ENCODE measurements around the gene EYA2.
A peak's percentile ranks its signal among the peaks of the same experiment; 100 is the strongest.
"Not testable (repeated sequence)": the region's sequence is repeated elsewhere in the genome, so short reads cannot be mapped to it uniquely, and the experiment has no call there.

The EYA2 gene, protein sequence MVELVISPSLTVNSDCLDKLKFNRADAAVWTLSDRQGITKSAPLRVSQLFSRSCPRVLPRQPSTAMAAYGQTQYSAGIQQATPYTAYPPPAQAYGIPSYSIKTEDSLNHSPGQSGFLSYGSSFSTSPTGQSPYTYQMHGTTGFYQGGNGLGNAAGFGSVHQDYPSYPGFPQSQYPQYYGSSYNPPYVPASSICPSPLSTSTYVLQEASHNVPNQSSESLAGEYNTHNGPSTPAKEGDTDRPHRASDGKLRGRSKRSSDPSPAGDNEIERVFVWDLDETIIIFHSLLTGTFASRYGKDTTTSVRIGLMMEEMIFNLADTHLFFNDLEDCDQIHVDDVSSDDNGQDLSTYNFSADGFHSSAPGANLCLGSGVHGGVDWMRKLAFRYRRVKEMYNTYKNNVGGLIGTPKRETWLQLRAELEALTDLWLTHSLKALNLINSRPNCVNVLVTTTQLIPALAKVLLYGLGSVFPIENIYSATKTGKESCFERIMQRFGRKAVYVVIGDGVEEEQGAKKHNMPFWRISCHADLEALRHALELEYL

DNA sequence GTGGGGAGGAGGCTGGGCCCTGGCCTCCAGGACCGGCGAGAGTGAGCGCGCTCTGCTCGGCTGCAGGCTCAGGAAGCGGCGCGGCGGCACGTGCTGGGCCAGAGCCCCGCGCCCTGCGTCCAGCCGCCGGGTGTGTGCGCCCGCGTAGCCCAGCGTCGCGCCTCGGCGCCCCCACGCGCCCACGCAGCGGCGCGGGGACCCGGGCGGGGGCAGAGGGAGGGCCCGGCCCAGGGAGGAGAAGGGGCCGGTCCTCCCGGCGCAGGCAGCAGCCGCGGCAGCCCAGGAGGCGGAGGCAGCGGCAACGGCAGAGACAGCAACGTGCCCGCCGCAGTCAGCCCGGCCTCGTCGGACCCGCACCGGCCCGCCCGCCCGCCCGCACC, at the start of gene EYA2:
Gene EYA2, plus strand, starts transcription at position 265 of the 380 bp plus-strand sequence. CDS start 95,168 bp downstream, outside the sequence.
- DNase-seq, result no peak

DNA sequence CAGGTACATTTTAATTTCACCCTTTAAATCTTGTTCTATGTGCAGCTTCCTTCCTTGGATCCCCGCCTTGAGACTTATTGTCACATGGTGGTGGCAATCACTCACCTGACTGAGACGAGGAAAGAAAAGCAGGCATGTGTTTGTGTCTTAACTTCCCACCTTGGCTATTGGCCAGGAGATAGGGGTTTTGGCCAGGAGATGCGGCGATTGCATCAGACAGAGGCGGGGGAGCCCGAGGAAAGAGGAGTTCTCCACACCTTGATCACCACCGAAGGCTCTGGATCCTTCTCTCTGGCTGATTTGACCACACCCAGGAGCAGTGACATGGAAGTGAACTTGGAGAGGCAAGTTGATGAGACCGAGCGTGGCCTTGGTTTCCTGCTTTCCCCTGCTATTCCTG, 49.7 kb upstream of the EYA2 start:
- DNase-seq, result no peak

DNA sequence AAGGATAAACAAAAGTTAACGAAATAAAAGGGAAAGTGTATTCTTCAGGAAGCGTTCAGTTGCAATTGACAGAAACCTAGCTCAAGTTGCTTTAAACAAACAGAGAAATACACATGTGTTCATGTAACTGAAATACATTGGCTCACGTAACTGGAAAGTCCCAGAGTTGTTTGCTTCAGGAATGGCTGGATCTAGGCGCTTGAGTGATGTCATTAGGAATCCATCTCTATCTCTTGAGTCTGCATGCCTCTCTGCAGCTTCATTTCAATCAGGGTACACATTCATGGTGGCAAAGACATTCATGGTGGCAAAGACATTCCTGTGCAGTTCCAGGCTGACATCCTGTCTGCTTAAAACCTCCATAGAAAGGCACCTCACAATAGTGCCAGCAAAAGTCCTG, 45.4 kb upstream of the EYA2 start:
- no peak for DNase-seq

DNA sequence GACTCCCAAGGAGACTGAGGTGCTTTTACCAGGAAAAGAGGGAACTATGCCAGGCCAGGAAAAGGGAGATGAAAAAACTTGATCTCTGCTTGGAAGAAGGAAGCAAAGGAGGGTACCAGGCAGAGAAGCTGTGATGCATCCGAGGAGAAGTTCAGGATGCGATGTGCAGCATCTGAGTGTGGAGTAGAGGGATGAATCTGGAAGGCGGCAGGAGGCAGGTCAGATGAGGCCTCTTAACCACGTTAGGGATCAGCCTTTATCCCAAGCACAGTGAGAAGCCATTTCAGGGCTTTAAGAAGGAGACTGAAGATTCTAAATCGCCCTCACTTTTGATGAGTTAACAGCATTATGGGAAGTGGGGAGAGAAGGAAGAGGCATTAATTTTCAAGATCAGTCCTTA, 44.9 kb upstream of the EYA2 start:
- DNase-seq, result no peak

DNA sequence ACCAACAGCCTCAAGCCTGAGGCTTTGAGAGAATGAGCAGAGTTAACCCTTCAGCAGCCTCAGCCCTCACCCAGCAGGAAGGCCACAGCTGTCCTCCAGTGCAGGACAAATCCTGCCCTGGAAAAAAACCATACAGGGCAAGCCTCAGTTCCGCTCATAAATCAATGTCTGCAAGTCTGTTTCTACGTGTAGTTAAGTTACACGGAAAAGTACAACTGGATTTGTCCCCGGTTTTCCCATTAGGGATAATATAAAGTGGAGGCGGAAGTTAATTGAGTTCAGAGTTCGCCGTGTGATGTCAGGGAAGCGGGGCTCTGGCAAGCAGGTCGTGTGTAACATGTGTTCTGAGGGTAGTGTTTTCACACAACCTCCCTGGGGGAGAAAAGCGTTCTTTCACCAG, 44.2 kb upstream of the EYA2 start:
- no peak for DNase-seq

DNA sequence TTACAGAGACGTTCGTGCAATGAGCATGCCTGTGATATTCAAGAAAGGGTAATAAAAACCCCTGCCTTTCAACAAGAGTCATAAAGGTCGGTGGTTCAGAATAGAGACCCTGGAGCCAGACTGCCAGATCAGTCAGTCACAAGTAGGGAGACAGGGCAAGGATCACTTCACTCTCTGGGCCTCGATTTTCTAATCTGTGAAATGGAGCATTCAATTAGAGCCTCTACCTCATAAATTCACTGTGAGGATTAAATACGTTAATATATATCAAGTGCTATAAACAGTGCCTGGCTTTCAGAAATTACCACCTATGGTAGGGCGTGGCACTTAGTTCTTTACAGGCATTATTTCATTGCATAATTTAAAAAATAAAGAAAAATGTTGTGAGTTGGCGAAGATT, 43.7 kb upstream of the EYA2 start:
- no peak for DNase-seq

DNA sequence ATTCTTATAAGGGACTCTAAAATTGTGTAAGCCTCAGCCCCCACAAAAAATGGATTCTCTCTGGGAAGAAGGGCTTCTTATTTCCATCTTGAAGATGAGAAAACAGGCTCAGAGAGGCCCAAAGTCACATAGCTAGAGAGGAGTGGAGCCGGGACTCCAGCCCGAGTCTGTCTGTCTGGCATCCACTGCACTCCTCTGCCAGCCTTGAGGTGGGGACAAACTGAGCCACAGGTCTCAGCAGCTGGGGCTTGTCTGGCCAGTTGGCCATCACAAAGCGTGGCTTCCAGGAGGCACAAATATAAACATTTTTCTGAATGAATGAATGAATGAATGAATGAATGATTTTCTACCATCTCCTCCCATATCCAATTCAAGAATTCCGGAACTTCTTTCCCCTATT, 42.9 kb upstream of the EYA2 start:
- DNase-seq, result no peak

DNA sequence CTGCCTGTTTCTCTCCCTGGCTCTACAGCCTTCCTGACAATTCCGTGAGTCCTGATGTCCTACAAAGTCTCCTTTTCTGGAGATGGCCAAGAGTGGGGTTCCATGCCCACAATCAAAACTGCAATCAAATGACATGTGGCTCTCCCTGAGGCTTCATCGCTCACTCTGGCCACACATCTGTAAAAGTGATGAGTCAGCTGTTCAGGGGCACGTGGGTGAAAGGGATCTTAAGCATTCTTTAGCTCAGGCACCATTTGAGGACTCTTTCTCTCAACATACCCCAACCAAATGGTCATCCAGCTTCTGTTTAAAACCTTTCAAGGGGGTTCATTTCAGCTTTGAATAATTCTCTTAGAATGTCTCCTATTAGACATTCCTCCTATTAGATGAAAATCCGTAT, 42.3 kb upstream of the EYA2 start:
- DNase-seq, result no peak

DNA sequence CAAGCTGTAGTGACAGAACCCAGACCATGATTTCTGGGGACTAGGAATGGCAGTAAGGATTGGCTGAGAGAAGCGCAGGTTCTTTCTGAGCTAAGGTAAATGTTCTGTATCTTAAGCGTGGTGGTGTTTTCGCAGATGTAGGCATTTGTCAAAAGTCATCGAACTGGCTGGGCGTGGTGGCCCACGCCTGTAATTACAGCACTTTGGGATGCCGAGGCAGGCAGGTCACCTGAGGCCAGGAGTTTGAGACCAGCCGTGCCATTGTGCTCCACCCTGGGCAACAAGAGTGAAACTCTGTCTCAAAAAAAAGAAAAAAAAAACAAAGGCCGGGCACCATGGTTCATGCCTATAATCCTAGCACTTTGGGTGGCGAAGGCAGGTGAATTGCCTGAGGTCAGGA, 40.7 kb upstream of the EYA2 start:
- no peak for DNase-seq

DNA sequence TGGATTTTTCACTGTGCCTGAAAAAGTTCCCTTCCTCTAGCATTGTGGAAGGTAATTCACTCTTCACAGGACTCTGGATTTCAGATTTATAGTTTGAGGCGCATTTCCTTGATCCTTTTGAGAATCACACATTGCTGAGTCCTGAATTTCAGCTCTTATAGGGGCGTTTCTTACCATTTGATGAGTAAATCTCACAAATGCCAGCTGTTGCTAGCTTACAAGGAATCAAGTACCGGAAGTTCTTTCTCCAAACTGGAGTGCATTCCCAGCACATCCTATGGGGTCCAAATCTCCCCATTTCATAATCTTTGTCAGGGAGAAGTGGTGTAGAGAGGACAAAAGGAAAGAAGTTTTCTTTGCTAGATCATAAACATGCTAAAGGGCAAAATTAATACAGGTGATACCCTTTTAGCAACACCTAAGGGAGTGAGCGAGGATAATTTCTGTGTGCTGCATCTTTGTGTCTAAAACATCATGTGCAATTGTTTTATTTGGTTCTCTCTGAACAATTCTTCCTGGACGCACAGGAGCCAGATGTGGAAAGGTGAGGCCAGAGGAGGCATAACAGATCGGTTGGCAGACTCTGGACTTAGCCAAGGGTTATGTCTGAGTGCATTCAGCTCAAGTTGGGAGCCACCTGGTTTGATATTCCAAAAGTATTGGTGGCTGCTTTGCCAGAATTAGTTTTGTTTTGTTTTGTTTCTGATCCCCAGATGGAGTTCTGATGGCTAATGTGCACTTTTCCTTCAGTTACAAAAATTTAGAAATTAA, 37.4 kb upstream of the EYA2 start:
- no peak for DNase-seq

DNA sequence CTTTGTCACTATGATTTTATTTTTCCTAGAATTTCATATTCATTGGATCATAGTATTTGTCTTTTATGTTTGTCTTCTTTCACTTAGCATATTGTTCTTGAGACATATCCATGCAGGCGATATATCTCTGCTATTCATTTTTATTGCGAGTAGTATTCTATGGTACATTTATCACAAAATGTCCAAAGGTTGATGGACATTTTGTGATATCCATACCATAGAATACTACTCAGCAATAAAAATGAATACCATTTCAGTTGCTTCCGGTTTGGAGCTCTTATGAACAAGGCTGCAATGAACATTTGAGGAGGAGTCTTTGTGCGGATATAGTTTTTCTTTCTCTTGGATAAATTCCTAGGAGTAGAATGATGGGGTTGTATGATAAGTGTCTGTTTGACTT, 28.8 kb upstream of the EYA2 start:
- DNase-seq, result no peak

DNA sequence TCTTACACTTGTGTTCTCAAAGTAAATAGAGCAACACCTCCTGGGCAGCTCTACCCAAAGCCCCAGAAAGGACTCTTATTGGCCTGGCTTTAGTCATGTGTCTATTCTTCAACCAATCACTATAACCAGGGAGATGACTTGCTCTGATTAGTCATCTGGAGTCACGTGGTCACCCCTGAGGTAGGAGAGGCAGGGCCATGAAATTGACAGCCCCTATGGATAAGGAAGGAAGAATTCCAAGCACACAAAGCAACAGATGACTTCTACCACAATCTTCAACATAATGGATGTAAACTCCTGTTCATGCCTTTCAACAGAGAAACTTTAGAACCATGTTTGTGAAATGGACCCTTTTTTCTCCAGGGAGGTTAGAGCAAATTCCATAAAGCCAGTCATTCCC, 24.6 kb upstream of the EYA2 start:
- DNase-seq, result no peak

DNA sequence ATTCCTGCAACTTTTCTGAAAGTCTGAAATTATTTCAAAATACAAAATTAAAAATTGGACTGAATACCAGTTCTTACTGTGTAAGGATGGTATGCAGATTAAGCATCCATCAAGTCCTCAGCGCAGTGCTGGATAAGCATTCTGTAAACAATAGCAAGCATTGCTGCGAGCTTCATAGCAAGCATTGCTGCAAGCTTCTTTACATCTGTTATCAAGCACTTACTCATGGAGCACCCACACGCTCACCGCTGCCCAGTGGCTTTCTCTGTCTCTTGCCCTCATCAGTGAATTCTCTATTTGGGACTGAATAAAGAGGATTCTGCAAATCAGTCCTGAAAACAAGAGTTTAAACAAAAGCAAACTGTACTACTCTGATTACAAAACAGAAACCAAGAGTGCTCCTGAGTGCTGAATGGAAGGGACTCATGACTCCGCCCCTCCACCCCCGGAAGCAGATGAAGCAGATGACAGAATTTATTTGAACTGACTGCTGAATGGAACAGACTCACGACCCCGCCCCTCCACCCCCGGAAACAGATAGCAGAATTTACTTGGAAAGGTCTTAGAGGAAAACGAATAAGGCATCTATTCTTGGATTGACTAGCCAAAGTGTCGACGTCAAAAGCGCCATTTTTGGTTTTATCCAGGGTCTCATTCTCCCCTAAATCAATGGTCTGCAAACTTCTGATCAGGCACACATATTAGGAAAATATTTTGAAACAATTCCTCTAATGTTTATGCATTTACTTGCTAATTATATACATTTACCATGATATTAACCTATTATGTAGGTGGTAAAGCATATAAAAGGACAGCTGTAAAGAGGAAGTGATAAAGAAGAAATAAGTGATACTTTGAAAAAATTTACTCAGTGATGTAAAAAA, 22.1 kb upstream of the EYA2 start:
- no peak for DNase-seq

DNA sequence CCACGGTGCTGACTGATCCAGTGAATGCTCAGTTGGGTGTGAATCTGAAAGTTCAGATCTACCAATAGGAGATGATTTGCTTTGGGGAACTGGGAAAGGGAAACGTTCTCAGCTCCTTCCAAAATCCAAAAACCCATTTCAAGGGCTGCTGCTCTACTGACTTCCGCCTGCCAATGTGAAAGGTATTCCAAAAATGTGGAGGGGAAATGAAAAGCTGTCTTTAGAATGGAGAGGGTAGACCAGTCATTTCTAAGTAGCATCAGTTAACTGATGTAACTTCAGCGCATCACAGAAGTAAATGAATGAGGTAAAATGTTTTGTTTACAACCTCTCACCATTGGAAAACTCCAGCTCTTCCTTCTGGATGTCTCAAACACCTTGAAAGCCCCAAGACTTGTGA, 19.6 kb upstream of the EYA2 start:
- no peak for DNase-seq

DNA sequence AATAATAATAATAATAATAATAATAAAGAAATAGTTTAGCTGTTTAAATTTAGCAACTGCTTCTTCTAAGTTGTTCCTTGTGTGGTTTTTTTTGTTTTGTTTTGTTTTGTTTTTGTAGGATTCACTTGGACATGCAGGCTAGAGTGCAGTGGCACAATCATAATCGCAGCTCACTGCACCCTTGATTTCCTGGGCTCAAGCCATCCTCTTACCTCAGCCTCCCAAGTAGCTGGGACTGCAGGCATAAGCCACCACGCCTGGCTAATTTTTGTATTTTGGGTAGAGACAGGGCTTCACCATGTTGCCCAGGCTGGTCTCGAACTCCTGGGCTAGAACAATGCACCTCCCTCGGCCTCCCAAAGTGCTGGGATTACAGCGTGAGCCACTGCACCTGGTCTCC, 15.3 kb upstream of the EYA2 start:
- no peak for DNase-seq

DNA sequence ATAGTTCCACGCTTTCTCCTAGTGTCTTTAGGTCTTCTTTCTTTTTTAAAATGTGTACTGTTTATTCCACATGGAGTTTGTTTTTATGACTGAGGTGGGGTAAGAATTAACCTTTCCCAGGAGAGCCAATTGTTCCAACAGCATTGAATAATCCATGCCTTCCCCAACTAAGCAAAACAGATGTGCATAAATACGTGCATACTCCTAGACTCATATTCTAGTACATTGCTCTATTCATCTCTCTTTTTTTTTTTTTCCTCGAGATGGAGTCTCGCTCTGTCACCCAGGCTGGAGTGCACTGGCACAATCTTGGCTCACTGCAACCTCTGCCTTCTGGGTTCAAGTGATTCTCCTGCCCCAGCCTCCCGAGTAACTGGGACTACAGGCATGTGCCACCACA, 14.7 kb upstream of the EYA2 start:
- DNase-seq, result not testable (repeated sequence)

DNA sequence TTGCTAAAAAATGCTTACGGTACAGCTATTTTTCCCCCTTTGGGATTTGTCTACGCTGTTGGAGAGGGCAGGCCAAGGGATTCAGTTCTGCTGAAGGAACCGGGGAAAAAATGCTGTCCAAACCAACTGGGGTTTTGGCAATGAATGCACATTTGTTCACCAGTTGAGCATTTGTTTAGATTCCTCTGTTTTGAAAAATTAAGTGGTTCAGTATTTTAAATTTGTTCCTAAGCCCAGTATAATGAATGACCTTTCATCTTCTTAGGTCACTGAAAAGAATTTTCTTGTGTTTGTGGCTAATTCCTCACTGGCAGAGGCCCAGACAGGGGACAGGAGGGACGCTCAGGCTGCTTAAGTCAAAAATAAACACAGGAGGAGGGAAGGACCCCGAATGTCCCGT, 10.8 kb upstream of the EYA2 start:
- no peak for DNase-seq

DNA sequence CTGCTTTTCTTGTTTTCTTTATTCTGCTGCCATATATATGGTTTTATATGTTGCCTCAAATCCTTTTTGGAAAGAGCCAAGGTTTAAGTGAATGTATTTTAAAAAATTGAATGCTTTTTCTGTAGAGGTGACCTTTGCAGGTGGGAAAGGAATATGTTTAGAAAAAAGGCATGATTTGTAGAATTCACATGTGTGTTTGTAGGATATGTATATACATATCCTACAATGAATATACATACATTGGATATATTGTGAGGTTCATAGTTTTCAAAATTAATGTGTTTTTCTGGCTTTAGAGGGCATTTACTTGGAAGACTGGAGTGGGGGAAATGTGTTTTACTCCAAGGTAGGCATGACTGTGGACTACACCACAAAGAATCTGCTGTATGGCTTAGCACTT, 4.0 kb upstream of the EYA2 start:
- no peak for DNase-seq

DNA sequence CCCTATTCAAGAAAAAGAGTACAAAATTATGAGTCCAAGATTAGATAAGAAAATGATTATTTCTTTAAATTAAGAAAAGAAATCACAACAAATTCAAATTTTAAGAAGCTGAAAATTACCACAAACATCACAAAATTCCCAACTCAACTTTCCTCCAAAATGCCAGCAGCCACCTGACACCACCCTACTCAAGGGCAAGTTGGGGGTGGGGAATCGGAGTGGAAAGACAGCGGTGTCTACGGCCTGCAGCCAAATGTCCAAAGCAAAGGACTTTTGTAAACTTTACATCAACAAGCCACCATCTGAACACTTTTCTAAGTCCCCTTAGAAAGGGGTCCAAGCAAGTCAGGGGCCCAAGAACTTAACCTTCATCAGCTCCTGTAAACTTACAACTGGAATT, 1.6 kb upstream of the EYA2 start:
- no peak for DNase-seq

DNA sequence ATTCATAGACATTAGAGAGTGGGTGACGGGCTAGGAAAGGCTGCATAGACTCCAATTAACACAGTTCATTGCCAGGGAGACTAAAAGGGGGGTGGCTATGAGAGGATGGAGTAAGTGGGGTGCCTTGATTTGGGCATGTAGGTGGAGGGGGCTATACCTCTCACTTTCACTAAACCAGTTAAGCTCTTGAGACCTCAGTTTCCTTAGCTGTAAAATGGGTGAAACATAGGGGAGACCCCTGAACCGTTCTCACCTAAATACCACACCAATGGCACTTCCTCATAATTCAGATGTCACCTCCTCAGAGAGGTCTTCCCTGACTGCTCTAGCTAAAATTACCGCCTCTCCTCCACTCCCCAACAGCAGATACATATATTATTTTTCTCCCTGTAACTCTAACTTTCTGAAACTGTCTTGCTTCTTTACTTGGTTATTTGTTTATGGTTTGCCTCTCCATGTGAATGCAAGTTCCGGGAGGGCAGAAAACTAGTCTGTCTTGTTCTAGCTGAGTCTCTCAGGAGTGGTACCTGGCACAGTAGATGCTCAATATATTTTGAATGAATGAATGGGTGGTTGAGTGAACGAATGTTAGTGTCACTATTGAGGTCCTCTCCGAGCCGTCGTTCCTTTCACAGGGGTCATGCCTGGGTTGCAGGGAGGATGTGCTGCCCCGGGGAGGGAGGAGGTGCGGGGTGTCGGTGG, 615 bp upstream of the EYA2 start:
- no peak for DNase-seq

DNA sequence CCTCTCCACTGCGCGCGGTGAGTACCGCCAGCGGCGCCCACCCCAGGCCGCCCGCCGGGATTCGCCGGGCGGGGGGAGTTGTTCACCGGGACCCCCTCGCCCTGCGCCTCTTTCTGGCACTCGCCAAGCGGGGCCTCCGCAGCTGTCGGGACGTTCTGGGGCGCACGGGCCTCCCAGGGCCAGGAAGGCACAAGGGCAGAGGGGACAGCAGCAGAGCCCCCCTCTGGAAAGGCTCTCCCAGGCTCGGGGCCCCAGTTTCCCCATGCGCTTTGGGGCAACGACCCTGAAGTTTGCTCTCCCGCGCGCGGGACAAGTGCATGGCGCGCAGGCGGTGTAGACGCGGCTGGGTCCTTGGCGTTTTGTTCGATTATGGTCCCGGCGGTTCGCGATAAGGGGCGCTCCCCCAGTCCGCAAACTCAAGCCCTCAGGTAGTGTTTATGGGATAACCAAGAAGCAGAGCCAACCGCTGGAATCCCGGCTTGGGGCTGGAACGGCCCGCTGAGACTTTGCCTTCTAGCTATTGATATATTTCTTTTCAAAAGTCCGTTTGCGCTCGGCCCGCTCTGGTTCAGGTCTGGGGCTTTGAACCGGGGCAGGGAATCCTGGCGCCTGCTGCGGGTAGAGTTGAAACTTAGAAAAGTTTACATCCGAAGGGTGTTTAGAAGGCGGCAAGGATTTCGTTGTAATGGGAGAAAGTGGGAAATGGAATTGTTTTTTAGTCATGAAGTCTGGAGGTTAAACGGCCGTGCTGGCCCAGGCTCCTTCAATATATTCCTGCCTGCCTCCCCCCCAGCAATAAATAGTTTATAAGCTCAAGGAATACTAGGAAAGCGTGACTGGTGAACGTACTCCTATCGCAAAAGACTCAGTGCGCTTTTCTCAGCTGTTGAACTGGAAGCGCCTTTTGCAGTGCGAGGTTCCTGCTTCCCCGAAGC, 595 bp downstream of the EYA2 start:
- peak; percentile 24 for DNase-seq

DNA sequence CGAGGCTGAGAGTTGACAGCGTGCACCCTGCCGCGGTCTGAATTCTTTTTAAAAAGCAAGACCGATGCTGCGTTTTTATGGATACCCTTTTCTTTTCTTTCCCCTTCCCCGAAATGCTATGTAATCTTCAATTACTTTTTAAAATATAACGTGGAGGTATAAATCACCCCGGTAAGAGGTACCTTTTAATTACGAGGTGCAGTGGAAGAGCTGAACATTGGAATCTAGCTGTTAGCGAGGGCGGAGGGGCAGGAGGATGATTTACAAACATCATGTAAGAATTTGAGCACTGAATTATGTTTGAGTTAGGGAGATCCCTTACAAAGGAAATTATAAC, 1.2 kb downstream of the EYA2 start:
- no peak for DNase-seq
